Measurements from ENCODE around the gene OR10V1.

OR10V1 gene

DNA sequence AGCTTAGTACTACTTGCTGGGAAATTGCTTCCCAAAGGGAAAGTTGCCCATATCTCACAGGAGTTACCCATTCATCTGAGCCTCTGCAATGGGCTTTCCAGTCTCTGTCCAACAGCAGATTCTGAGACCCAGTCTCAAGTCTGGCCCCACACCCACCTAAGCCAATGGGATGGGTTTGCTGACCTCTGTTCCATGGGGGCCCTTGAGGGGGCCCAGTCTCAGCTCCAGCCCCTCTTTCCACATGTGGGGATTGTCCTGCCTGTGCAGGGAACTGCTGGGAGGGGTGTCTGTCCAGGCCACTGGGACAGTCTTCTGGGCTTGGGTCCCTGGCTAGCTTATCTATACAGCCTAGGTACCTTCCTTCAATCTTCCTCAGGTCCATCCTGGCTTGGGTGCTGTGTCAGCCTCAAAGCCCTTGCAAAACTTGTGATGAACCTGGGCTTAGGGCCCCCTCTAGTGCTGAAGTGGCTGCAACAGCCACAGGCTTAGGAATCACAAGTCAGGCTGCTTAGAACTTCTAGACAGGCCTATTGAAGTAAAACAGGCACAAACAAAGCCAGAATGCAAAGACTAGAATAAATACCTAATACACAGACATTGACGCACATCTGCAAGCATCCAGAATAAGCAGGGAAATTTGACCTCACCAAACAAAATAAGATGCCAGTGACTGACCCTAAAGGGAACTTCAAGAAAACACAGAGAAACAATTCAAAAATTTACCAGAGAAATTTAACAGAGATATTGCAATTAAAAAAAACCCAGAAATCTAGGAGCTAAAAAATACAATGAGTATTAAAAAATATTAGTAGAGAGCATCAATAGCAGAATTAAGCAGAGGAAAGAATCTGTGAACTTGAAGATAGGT lies 33.1 kb downstream of the OR10V1 start:
- Histone ChIP-seq H3K9ac (ENCODE audit: low read depth, low read length, poor library complexity, severe bottlenecking) (no peak overlapping the region), H3K4me1 (ENCODE audit: insufficient read depth, low read length, poor library complexity, severe bottlenecking) (no peaks in the 10 kb centered on the region), H3K4me2 (ENCODE audit: low read depth, low read length, poor library complexity, severe bottlenecking) (no peak overlapping the region), H2AFZ (ENCODE audit: low read length) (no peak overlapping the region), H3K36me3 (ENCODE audit: insufficient read depth, low read length) (no peaks in the 10 kb centered on the region), H3K27me3 (ENCODE audit: insufficient read depth, low read length, poor library complexity, severe bottlenecking) (no peaks in the 10 kb centered on the region), H3K79me2 (ENCODE audit: insufficient read depth, low read length) (no peaks in the 10 kb centered on the region), H4K20me1 (ENCODE audit: insufficient read depth, low read length, poor library complexity, severe bottlenecking) (no peaks in the 10 kb centered on the region), H3K4me3 (ENCODE audit: low read length, poor library complexity, severe bottlenecking) (no peak overlapping the region), H3F3A (ENCODE audit: low read depth) (no peaks in the 10 kb centered on the region), H3K9me3 (ENCODE audit: insufficient read depth, low read depth, low read length) (no peaks in the 10 kb centered on the region), H3K9me2 (replicated peaks; ENCODE audit: low read depth, low read length) (no peaks in the 10 kb centered on the region)
- TF ChIP-seq, protein P1, sequence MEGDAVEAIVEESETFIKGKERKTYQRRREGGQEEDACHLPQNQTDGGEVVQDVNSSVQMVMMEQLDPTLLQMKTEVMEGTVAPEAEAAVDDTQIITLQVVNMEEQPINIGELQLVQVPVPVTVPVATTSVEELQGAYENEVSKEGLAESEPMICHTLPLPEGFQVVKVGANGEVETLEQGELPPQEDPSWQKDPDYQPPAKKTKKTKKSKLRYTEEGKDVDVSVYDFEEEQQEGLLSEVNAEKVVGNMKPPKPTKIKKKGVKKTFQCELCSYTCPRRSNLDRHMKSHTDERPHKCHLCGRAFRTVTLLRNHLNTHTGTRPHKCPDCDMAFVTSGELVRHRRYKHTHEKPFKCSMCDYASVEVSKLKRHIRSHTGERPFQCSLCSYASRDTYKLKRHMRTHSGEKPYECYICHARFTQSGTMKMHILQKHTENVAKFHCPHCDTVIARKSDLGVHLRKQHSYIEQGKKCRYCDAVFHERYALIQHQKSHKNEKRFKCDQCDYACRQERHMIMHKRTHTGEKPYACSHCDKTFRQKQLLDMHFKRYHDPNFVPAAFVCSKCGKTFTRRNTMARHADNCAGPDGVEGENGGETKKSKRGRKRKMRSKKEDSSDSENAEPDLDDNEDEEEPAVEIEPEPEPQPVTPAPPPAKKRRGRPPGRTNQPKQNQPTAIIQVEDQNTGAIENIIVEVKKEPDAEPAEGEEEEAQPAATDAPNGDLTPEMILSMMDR (conservative IDR thresholded peaks at IDR 0.05; ENCODE audit: low read length): peak; percentile 91
- no peak for TF ChIP-seq EZH2phosphoT487 (IDR thresholded peaks at IDR 0.05; ENCODE audit: borderline replicate concordance)

DNA sequence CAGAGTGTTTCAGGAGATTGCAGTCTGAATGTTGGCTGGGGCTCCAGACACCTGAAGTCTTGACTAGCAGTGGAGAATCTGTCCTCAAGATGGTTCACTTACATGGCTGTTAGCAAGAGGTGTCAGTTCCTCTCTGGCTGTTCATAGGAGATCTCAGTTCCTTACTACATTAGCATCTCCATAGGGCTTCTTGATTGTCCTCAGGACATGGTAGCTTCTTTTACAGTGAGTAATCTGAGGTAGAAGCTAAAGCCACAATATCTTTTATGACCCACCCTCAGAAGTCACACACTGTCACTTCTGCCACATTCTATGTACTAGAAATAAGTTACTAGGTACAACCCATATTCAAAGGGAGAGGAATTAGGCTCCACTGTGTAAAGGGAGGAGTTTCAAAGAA lies 34.3 kb downstream of the OR10V1 start:
- H3K9me2 ChIP-seq (replicated peaks; ENCODE audit: low read depth, low read length): no peaks in the 10 kb centered on the region
- H3K4me1 ChIP-seq (ENCODE audit: insufficient read depth, low read length, poor library complexity, severe bottlenecking): no peaks in the 10 kb centered on the region
- H3K4me3 ChIP-seq (ENCODE audit: low read length, poor library complexity, severe bottlenecking): no peak overlapping the region
- H4K20me1 ChIP-seq (ENCODE audit: insufficient read depth, low read length, poor library complexity, severe bottlenecking): no peaks in the 10 kb centered on the region
- H3K9ac ChIP-seq (ENCODE audit: low read depth, low read length, poor library complexity, severe bottlenecking): no peak overlapping the region
- no peak overlapping the region for H3K4me2 ChIP-seq (ENCODE audit: low read depth, low read length, poor library complexity, severe bottlenecking)
- H3F3A ChIP-seq (ENCODE audit: low read depth): no peaks in the 10 kb centered on the region
- H3K27me3 ChIP-seq (ENCODE audit: insufficient read depth, low read length, poor library complexity, severe bottlenecking): no peaks in the 10 kb centered on the region
- H3K9me3 ChIP-seq (ENCODE audit: insufficient read depth, low read depth, low read length): no peaks in the 10 kb centered on the region
- no peaks in the 10 kb centered on the region for H3K79me2 ChIP-seq (ENCODE audit: insufficient read depth, low read length)
- H3K36me3 ChIP-seq (ENCODE audit: insufficient read depth, low read length): no peaks in the 10 kb centered on the region
- H2AFZ ChIP-seq (ENCODE audit: low read length): no peak overlapping the region
- TF ChIP-seq EZH2phosphoT487 (IDR thresholded peaks at IDR 0.05; ENCODE audit: borderline replicate concordance): no peak
- TF ChIP-seq, protein P1 (conservative IDR thresholded peaks at IDR 0.05; ENCODE audit: low read length): no peak

GRCh38 chr11:59678813-59679165 lies 34.9 kb downstream of the OR10V1 start:
- no peak overlapping the region for H2AFZ ChIP-seq (ENCODE audit: low read length)
- H3K79me2 ChIP-seq (ENCODE audit: insufficient read depth, low read length): no peaks in the 10 kb centered on the region
- no peak overlapping the region for H3K4me2 ChIP-seq (ENCODE audit: low read depth, low read length, poor library complexity, severe bottlenecking)

More at GRCh38 chr11:59678813-59679165, 34.9 kb downstream of the OR10V1 start:
- Histone ChIP-seq H3K9me3 (ENCODE audit: insufficient read depth, low read depth, low read length) (no peaks in the 10 kb centered on the region), H3K4me3 (ENCODE audit: low read length, poor library complexity, severe bottlenecking) (no peak overlapping the region), H3K36me3 (ENCODE audit: insufficient read depth, low read length) (no peaks in the 10 kb centered on the region), H3K9ac (ENCODE audit: low read depth, low read length, poor library complexity, severe bottlenecking) (no peak overlapping the region), H3K27me3 (ENCODE audit: insufficient read depth, low read length, poor library complexity, severe bottlenecking) (no peaks in the 10 kb centered on the region), H3K9me2 (replicated peaks; ENCODE audit: low read depth, low read length) (no peaks in the 10 kb centered on the region), H3F3A (ENCODE audit: low read depth) (no peaks in the 10 kb centered on the region), H3K4me1 (ENCODE audit: insufficient read depth, low read length, poor library complexity, severe bottlenecking) (no peaks in the 10 kb centered on the region), H4K20me1 (ENCODE audit: insufficient read depth, low read length, poor library complexity, severe bottlenecking) (no peaks in the 10 kb centered on the region)
- TF ChIP-seq, protein P1 (conservative IDR thresholded peaks at IDR 0.05; ENCODE audit: low read length): no peak
- no peak for TF ChIP-seq EZH2phosphoT487 (IDR thresholded peaks at IDR 0.05; ENCODE audit: borderline replicate concordance)
